Measurements from ENCODE around the gene PPP1CC.
A peak's percentile ranks its signal among the peaks of the same experiment; 100 is the strongest.

Gene PPP1CC

GRCh38 chr12:110698171-110698902 lies 44.4 kb downstream of the PPP1CC start:
- H3K9me3 ChIP-seq = no peaks in the 10 kb centered on the region
- H3K4me3 ChIP-seq = no peak overlapping the region
- no peaks in the 10 kb centered on the region for H3K36me3 ChIP-seq (replicated peaks)
- in situ Hi-C loops (cut with MboI; ENCODE audit: low sequenced_read_pairs) = no loop called here
- H3K4me1 ChIP-seq = no peaks in the 10 kb centered on the region; the same call in 1 of the 2 replicates
- H3K27me3 ChIP-seq (ENCODE audit: low read depth) = no peaks in the 10 kb centered on the region
- DNase-seq (ENCODE audit: low spot score in 2 of 2) = peak; percentile 84 to 85

GRCh38 chr12:110697236-110697635 lies 45.5 kb downstream of the PPP1CC start:
- in situ Hi-C loops (cut with MboI; ENCODE audit: low sequenced_read_pairs) = no loop called here

DNA sequence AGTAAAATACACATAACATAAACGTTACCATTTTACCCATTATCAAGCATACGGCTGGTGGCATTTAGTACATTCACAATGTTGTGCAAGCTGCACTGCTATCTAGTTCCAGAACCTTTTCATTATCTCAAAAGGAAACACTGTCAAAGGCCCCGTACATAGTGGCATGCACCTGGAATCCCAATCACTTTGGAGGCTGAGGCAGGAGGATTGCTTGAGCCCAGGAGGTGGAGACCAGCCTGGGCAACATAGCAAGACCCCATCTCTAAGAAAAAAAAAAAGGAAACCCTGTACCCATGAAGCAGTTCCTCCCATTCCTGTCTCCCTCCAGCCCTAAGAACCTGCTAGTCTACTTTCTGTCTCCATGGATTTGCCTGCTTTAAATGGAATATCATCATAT lies 46.4 kb downstream of the PPP1CC start:
- Histone ChIP-seq H3K4me3 (no peak overlapping the region), H3K27me3 (ENCODE audit: low read depth) (no peaks in the 10 kb centered on the region), H3K4me1 (no peaks in the 10 kb centered on the region; the same call in 1 of the 2 replicates), H3K9me3 (no peaks in the 10 kb centered on the region), H3K36me3 (replicated peaks) (no peaks in the 10 kb centered on the region)
- in situ Hi-C loops (cut with MboI; ENCODE audit: low sequenced_read_pairs) = no loop called here
- DNase-seq (ENCODE audit: low spot score in 2 of 2) = no peak

More at GRCh38 chr12:110697236-110697635, 45.5 kb downstream of the PPP1CC start:
- no peaks in the 10 kb centered on the region for H3K36me3 ChIP-seq (replicated peaks)
- DNase-seq (ENCODE audit: low spot score in 2 of 2) = no peak
- no peaks in the 10 kb centered on the region for H3K9me3 ChIP-seq
- no peaks in the 10 kb centered on the region; the same call in 1 of the 2 replicates for H3K4me1 ChIP-seq
- no peaks in the 10 kb centered on the region for H3K27me3 ChIP-seq (ENCODE audit: low read depth)
- no peak overlapping the region for H3K4me3 ChIP-seq

DNA sequence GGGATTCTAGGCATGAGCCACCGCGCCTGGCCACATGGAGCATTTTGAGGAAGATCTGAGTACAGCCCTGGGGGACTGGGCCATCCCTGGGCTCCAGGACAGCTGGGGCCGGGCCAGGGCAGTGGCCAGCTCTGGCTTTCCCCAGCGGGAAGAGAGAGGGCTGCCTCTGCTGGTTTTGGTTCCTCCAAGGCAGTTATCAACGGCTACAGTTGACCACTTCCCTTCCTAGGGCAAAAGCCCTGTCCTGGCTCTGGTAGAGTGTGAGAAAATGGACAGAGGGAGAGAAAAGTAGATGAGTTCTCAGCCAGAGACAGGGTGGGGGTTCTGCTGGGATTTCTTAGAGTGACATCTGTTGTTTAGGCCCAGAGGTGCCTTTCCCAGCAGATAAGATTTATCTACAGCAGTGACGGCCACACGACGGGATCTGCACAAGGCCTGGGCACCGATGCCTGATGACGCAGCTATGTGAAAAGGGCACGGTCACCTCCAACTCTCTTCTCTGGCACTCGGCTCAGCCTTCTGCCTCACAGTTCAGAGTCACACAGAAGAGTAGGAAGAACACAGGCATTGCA lies 48.3 kb downstream of the PPP1CC start:
- no peak for DNase-seq (ENCODE audit: low spot score in 2 of 2)
- no peaks in the 10 kb centered on the region for H3K36me3 ChIP-seq (replicated peaks)
- H3K27me3 ChIP-seq (ENCODE audit: low read depth) = no peaks in the 10 kb centered on the region
- no peak overlapping the region for H3K4me3 ChIP-seq
- H3K4me1 ChIP-seq = peaks cover 3% of the 10 kb centered on the region
- H3K9me3 ChIP-seq = no peaks in the 10 kb centered on the region
- in situ Hi-C loops (cut with MboI; ENCODE audit: low sequenced_read_pairs) = no loop called here

DNA sequence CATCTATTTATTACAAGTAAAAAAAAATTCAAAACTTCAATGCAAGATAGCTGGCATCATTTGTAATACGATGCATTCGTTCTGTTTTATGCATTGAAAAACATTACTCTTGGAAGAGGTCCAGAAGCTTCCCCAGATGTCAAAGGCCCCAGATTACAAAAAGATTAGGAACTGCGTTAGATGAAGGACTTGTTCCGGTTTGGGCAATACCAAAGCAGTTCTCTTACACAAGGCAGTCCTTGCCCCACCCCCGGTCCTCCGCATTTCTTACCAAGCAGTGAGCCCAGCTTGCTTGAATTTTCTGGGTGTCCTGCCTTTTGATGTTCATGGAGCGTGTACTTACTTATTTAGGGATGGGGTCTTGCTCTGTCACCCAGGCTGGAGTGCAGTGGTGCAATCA lies 49.0 kb downstream of the PPP1CC start:
- in situ Hi-C loops (cut with MboI; ENCODE audit: low sequenced_read_pairs) = no loop called here
- Histone ChIP-seq H3K4me3 (no peak overlapping the region), H3K27me3 (ENCODE audit: low read depth) (no peaks in the 10 kb centered on the region), H3K9me3 (no peaks in the 10 kb centered on the region), H3K4me1 (peaks cover 4% of the 10 kb centered on the region), H3K36me3 (replicated peaks) (no peaks in the 10 kb centered on the region)
- no peak for DNase-seq (ENCODE audit: low spot score in 2 of 2)

GRCh38 chr12:110690127-110690430 lies 52.6 kb downstream of the PPP1CC start:
- Histone ChIP-seq H3K9me3 (no peaks in the 10 kb centered on the region), H3K4me1 (peaks cover 4% of the 10 kb centered on the region; the same call in 1 of the 2 replicates), H3K4me3 (no peak overlapping the region), H3K36me3 (replicated peaks) (no peaks in the 10 kb centered on the region), H3K27me3 (ENCODE audit: low read depth) (no peaks in the 10 kb centered on the region)
- DNase-seq (ENCODE audit: low spot score in 2 of 2) = no peak
- in situ Hi-C loops (cut with MboI; ENCODE audit: low sequenced_read_pairs) = no loop called here

DNA sequence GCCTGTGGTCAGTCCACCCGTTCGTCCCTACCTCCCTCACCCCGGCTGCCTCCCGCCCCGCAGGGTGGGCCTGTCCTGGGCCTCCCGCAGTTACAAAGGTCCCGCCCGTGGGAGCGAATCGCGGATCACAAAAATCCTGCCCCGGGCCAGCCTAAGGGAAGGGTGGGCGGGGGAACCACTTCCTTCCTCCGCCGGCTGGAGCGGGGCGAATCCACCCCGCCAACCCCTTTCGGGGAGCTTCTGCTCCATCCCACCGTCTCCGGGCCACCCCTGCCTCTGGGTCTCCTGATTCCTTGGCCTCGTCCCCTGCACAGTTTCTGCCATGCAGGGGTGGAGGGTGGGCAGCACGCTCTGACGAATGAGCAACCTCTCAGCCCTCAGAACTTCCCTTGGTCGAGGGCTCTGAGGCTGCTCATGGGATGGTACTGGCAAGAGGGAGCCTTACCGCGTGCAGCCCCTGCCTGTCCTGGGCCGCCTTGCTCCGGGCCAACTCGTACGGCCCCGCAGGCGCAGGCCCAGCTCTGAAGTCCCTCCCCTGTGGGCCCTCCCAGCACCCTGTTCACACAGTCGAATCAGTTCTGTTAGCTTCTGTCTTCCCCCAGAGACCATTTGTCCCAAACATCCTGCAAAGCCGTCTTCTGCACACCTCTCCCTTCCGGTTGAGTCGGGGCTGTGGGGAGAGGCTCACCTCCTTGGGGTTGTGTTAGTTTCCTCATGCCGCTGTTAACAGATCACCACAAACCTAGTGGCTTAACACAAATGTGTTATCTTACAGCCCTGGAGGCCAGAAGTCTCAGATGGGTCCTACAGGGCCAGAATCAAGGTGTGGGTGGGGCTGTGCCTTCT lies 53.2 kb downstream of the PPP1CC start:
- Histone ChIP-seq H3K27me3 (ENCODE audit: low read depth) (no peaks in the 10 kb centered on the region), H3K4me3 (peak overlapping the region; percentile 43)
- peak; percentile 38 to 73 for DNase-seq (ENCODE audit: low spot score in 2 of 2)

GRCh38 chr12:110688446-110689280 lies 54.0 kb downstream of the PPP1CC start, which contains the start of gene HVCN1:
HVCN1 (minus strand) TSS chr12:110689115; CDS start chr12:110683245, 5,870 bp downstream.
- no peaks in the 10 kb centered on the region for H3K36me3 ChIP-seq (replicated peaks)
- peak; percentile 65 for DNase-seq (ENCODE audit: low spot score in 2 of 2)
- peak within 1 kb of the TSS; percentile 43 for H3K4me3 ChIP-seq
- in situ Hi-C loops (cut with MboI; ENCODE audit: low sequenced_read_pairs) = no loop called here
- H3K4me1 ChIP-seq = peaks cover 4% of the 10 kb centered on the region; the same call in 1 of the 2 replicates
- H3K27me3 ChIP-seq (ENCODE audit: low read depth) = no peaks in the 10 kb centered on the region
- H3K9me3 ChIP-seq = no peaks in the 10 kb centered on the region

More for the DNA sequence above, 53.2 kb downstream of the PPP1CC start:
- no peaks in the 10 kb centered on the region for H3K9me3 ChIP-seq
- peaks cover 4% of the 10 kb centered on the region; the same call in 1 of the 2 replicates for H3K4me1 ChIP-seq
- in situ Hi-C loops (cut with MboI; ENCODE audit: low sequenced_read_pairs) = no loop called here
- no peaks in the 10 kb centered on the region for H3K36me3 ChIP-seq (replicated peaks)

GRCh38 chr12:110687396-110688169 lies 55.1 kb downstream of the PPP1CC start:
- no peak overlapping the region for H3K4me3 ChIP-seq
- no peak for DNase-seq (ENCODE audit: low spot score in 2 of 2)
- H3K4me1 ChIP-seq = peaks cover 4% of the 10 kb centered on the region; the same call in 1 of the 2 replicates

GRCh38 chr12:110686294-110686903 lies 56.3 kb downstream of the PPP1CC start:
- in situ Hi-C loops (cut with MboI; ENCODE audit: low sequenced_read_pairs) = no loop called here
- Histone ChIP-seq H3K27me3 (ENCODE audit: low read depth) (no peaks in the 10 kb centered on the region), H3K36me3 (replicated peaks) (no peaks in the 10 kb centered on the region), H3K4me3 (no peak overlapping the region), H3K4me1 (peaks cover 4% of the 10 kb centered on the region; the same call in 1 of the 2 replicates), H3K9me3 (no peaks in the 10 kb centered on the region)
- DNase-seq (ENCODE audit: low spot score in 2 of 2) = no peak

More at GRCh38 chr12:110687396-110688169, 55.1 kb downstream of the PPP1CC start:
- in situ Hi-C loops (cut with MboI; ENCODE audit: low sequenced_read_pairs) = no loop called here
- Histone ChIP-seq H3K27me3 (ENCODE audit: low read depth) (no peaks in the 10 kb centered on the region), H3K9me3 (no peaks in the 10 kb centered on the region), H3K36me3 (replicated peaks) (no peaks in the 10 kb centered on the region)

DNA sequence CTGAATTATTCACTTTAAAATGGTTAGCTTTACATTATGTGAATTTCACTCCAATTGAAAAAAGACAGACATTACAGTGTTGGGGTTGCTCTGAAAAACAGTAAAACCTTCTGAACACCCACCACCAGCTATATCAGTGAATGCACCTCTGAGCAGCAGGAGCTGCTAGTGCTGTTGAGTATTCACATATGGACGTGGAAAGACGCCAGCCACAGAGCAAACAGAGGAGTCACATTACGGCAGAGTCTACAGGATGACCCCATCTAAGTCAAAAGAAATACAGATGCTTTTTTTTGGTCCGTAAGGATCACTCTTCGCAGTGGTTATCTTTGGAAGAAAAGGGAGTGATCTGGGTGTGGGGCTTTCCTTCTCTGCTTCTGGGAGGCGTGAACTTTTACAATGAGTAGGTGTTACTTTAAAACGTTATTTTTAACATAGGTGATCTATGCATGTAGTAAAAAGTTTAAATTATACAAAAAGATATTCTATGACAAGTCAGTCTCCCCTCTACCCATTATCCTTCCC lies 58.3 kb downstream of the PPP1CC start:
- in situ Hi-C loops (cut with MboI; ENCODE audit: low sequenced_read_pairs) = no loop called here
- H3K27me3 ChIP-seq (ENCODE audit: low read depth) = no peaks in the 10 kb centered on the region
- H3K4me3 ChIP-seq = no peak overlapping the region
- no peaks in the 10 kb centered on the region for H3K36me3 ChIP-seq (replicated peaks)
- peaks cover 1% of the 10 kb centered on the region; the same call in 1 of the 2 replicates for H3K4me1 ChIP-seq
- no peak for DNase-seq (ENCODE audit: low spot score in 2 of 2)
- no peaks in the 10 kb centered on the region for H3K9me3 ChIP-seq

GRCh38 chr12:110683888-110684287 lies 58.8 kb downstream of the PPP1CC start:
- no peak for DNase-seq (ENCODE audit: low spot score in 2 of 2)
- no peaks in the 10 kb centered on the region for H3K27me3 ChIP-seq (ENCODE audit: low read depth)
- H3K4me1 ChIP-seq = no peaks in the 10 kb centered on the region
- H3K9me3 ChIP-seq = no peaks in the 10 kb centered on the region
- no peak overlapping the region for H3K4me3 ChIP-seq
- no peaks in the 10 kb centered on the region for H3K36me3 ChIP-seq (replicated peaks)
- in situ Hi-C loops (cut with MboI; ENCODE audit: low sequenced_read_pairs) = no loop called here
